ENCODE data around the gene OPCML.

DNA sequence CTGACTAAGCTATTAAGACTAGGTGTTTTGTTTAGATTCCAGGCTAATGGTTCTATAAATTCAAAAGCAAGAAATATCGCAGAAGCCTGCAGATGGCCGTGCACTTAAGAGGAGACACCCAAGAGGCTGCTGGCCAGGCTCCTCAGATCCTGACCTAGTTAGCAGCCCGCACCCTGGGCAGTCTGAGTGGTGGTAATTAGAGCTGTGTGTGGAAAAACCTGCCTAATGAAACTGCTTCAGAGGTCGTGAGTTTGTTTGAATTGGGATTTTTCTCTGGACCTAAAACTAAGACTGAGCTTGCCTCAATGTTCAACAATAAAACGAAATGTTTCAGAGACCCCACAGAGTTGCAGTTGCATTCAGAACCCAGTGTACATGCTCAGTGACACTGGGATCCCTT, 627.7 kb downstream of the OPCML start:
- TF ChIP-seq EZH2 (IDR thresholded peaks at IDR 0.05; ENCODE audit: borderline replicate concordance, insufficient read depth, low read depth, low read length, poor library complexity, severe bottlenecking): no peak
- TF ChIP-seq, protein P1, sequence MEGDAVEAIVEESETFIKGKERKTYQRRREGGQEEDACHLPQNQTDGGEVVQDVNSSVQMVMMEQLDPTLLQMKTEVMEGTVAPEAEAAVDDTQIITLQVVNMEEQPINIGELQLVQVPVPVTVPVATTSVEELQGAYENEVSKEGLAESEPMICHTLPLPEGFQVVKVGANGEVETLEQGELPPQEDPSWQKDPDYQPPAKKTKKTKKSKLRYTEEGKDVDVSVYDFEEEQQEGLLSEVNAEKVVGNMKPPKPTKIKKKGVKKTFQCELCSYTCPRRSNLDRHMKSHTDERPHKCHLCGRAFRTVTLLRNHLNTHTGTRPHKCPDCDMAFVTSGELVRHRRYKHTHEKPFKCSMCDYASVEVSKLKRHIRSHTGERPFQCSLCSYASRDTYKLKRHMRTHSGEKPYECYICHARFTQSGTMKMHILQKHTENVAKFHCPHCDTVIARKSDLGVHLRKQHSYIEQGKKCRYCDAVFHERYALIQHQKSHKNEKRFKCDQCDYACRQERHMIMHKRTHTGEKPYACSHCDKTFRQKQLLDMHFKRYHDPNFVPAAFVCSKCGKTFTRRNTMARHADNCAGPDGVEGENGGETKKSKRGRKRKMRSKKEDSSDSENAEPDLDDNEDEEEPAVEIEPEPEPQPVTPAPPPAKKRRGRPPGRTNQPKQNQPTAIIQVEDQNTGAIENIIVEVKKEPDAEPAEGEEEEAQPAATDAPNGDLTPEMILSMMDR (IDR thresholded peaks at IDR 0.05): no peak
